GM23338 (cell line): ENCODE measurements around the gene SEC14L3. TPM values are rescaled to one million over a fixed set of nuclear protein-coding genes. Genes with fewer than 3 reads are reported as not detected.

Experiments used
- ATAC-seq: fragments of 200-7000 bp; cut with Tn5 transposase; 3 replicates; pipeline ENCODE4 v1.9.1; 2020
- DNase-seq: peaks from one replicate; pipeline ENCODE4 v3.0.0-alpha.2; 2015; ENCODE audit warnings: low spot score
- H2AFZ ChIP-seq: fragments of 200-600 bp; sonication (generic); 2 replicates; pipeline ENCODE4 v1.8.0; 2016; ENCODE audit warnings: antibody characterized with exemption, mild to moderate bottlenecking, moderate library complexity
- H3F3A ChIP-seq: fragments of 200-600 bp; sonication (generic); replicated peaks from 2 replicates; pipeline ENCODE4 v1.8.0; 2017; ENCODE audit warnings: antibody characterized with exemption, mixed run types, low read depth
- H3K27ac ChIP-seq: fragments of 200-600 bp; sonication (generic); 2 replicates; pipeline ENCODE4 v1.6.1; 2016; ENCODE audit warnings: low read depth
- H3K27me3 ChIP-seq: fragments of 200-600 bp; sonication (generic); 2 replicates; pipeline ENCODE4 v1.8.0; 2016; ENCODE audit warnings: mild to moderate bottlenecking, mixed run types, moderate library complexity; ENCODE audit not compliant: insufficient read depth
- H3K36me3 ChIP-seq: fragments of 200-600 bp; sonication (generic); 2 replicates; pipeline ENCODE4 v1.8.0; 2016; ENCODE audit warnings: mild to moderate bottlenecking; ENCODE audit not compliant: insufficient read depth
- H3K4me1 ChIP-seq: fragments of 200-600 bp; sonication (generic); 2 replicates; pipeline ENCODE4 v1.8.0; 2016; ENCODE audit warnings: mild to moderate bottlenecking, moderate library complexity; ENCODE audit not compliant: insufficient read depth
- H3K4me2 ChIP-seq: fragments of 200-600 bp; sonication (generic); 2 replicates; pipeline ENCODE4 v1.7.1; 2017; ENCODE audit warnings: mixed run types
- H3K4me3 ChIP-seq: fragments of 200-600 bp; sonication (generic); 2 replicates; pipeline ENCODE4 v1.6.1; 2016; ENCODE audit warnings: mixed run types
- H3K79me2 ChIP-seq: fragments of 200-600 bp; sonication (generic); replicated peaks from 2 replicates; pipeline ENCODE4 v1.8.0; 2017; ENCODE audit warnings: mild to moderate bottlenecking; ENCODE audit not compliant: insufficient read depth
- H3K9me2 ChIP-seq: fragments of 200-600 bp; sonication (generic); 2 replicates; pipeline ENCODE4 v1.8.0; 2017; ENCODE audit not compliant: insufficient read depth
- H4K20me1 ChIP-seq: fragments of 200-600 bp; sonication (generic); replicated peaks from 2 replicates; pipeline ENCODE4 v1.8.0; 2017; ENCODE audit warnings: mild to moderate bottlenecking; ENCODE audit not compliant: insufficient read depth
- H3K27ac Mint-ChIP-seq: 2 replicates; pipeline ENCODE4 v1.8.0; 2020; ENCODE audit warnings: inconsistent platforms, mild to moderate bottlenecking, moderate library complexity, mixed read lengths
- H3K27me3 Mint-ChIP-seq: 3 replicates; pipeline ENCODE4 v1.8.0; 2022; ENCODE audit warnings: low read depth, mild to moderate bottlenecking, moderate library complexity, mixed read lengths, inconsistent platforms; ENCODE audit not compliant: insufficient read depth, poor library complexity
- H3K36me3 Mint-ChIP-seq: 3 replicates; pipeline ENCODE4 v1.8.0; 2021; ENCODE audit warnings: low read depth, mild to moderate bottlenecking, inconsistent platforms, moderate library complexity, mixed read lengths
- H3K4me1 Mint-ChIP-seq: 3 replicates; pipeline ENCODE4 v1.8.0; 2020; ENCODE audit warnings: mild to moderate bottlenecking, inconsistent platforms, mixed read lengths
- H3K4me3 Mint-ChIP-seq: 3 replicates; pipeline ENCODE4 v1.8.0; 2021; ENCODE audit warnings: moderate library complexity, mild to moderate bottlenecking, inconsistent platforms, mixed read lengths
- H3K9me3 Mint-ChIP-seq: 3 replicates; pipeline ENCODE4 v1.8.0; 2020; ENCODE audit warnings: moderate library complexity, mild to moderate bottlenecking, inconsistent platforms, mixed read lengths
- CREB1 ChIP-seq: fragments of 250-450 bp; sonication (Bioruptor Pico); IDR thresholded peaks from 2 replicates; pipeline ENCODE4 v1.5.0; 2020; ENCODE audit warnings: low read depth, mild to moderate bottlenecking, moderate library complexity
- CTCF ChIP-seq, 2 experiments: fragments of 200-600 bp in 1 of 2; sonication (generic) in 1 of 2; conservative IDR thresholded peaks; 2 replicates each; pipeline versions ENCODE4 v1.5.1 to v1.6.1; 2016 to 2017; ENCODE audit warnings: antibody characterized with exemption in 2 of 2, low read depth in 2 of 2, mild to moderate bottlenecking in 2 of 2, moderate library complexity in 1 of 2
- EZH2 ChIP-seq: fragments of 200-600 bp; sonication (generic); IDR thresholded peaks from one replicate; pipeline ENCODE4 v1.8.0; 2017; ENCODE audit warnings: antibody characterized with exemption, mild to moderate bottlenecking, low read depth; ENCODE audit not compliant: unreplicated experiment
- EZH2phosphoT487 ChIP-seq: fragments of 200-600 bp; sonication (generic); IDR thresholded peaks from one replicate; pipeline ENCODE4 v1.8.1; 2018; ENCODE audit warnings: antibody characterized with exemption; ENCODE audit not compliant: unreplicated experiment
- JUNB ChIP-seq: IDR thresholded peaks from one replicate; pipeline ENCODE4 v1.6.1; 2016; ENCODE audit warnings: antibody characterized with exemption; ENCODE audit not compliant: unreplicated experiment
- NANOG ChIP-seq: IDR thresholded peaks from 2 replicates; pipeline ENCODE4 v1.6.1; 2016; ENCODE audit warnings: antibody characterized with exemption, borderline replicate concordance
- POLR2AphosphoS5 ChIP-seq: IDR thresholded peaks from 2 replicates; pipeline ENCODE4 v1.6.1; 2016; ENCODE audit warnings: antibody characterized with exemption, low read depth
- STAT1 ChIP-seq: IDR thresholded peaks from one replicate; pipeline ENCODE4 v1.6.1; 2016; ENCODE audit warnings: antibody characterized with exemption; ENCODE audit not compliant: unreplicated experiment
- ZNF114 ChIP-seq: fragments of 250-450 bp; sonication (Bioruptor Pico); IDR thresholded peaks from 2 replicates; pipeline ENCODE4 v1.5.0; 2020; ENCODE audit warnings: mild to moderate bottlenecking, moderate library complexity
- ZNF331 ChIP-seq: fragments of 250-450 bp; sonication (Bioruptor Pico); IDR thresholded peaks from 2 replicates; pipeline ENCODE4 v1.5.0; 2020; ENCODE audit warnings: low read depth, mild to moderate bottlenecking, moderate library complexity
- ZNF462 ChIP-seq: fragments of 250-450 bp; sonication (Bioruptor Pico); IDR thresholded peaks from 2 replicates; pipeline ENCODE4 v1.5.0; 2020; ENCODE audit warnings: mild to moderate bottlenecking, moderate library complexity
- polyA plus RNA-seq: library from polyadenylated mRNA; unstranded; fragments of >200 nt; fragmentation: Nextera tagmentation; extraction: Ambion mirVana; gene quantifications from 2 replicates; pipeline ENCODE4 v1.2.1, GENCODE V29; 2016
- total RNA-seq: library from RNA; depleted of rRNA; stranded (reverse); fragments of >200 nt; shearing (Covaris generic); gene quantifications from 2 replicates; pipeline ENCODE4 v1.2.3, GENCODE V29; 2014
- TF ChIP-seq, protein P1 (sequence below): IDR thresholded peaks from one replicate; pipeline ENCODE4 v1.6.1; 2018; ENCODE audit warnings: antibody characterized with exemption; ENCODE audit not compliant: unreplicated experiment
- TF ChIP-seq, protein P2 (sequence below): IDR thresholded peaks from 2 replicates; pipeline ENCODE4 v1.6.1; 2016; ENCODE audit warnings: antibody characterized with exemption

The SEC14L3 gene
- total and polyA plus RNA-seq, 2 experiments from 2014 or later: not detected

GRCh38 chr22:30470655-30471054, 1.2 kb downstream of the SEC14L3 start:
- Histone ChIP-seq H3K4me1 (no peaks in the 10 kb centered on the region), H3K4me2 (no peak overlapping the region), H3K36me3 (no peaks in the 10 kb centered on the region), H3K4me3 (no peak overlapping the region), H3K27me3 (no peaks in the 10 kb centered on the region), H3F3A (no peaks in the 10 kb centered on the region), H3K9me2 (peaks cover 3% of the 10 kb centered on the region; the same call in 1 of the 2 replicates), H3K27ac (no peak overlapping the region), H4K20me1 (no peaks in the 10 kb centered on the region), H2AFZ (no peak overlapping the region), H3K79me2 (no peaks in the 10 kb centered on the region)
- H3K27ac Mint-ChIP-seq: no peak overlapping the region
- H3K36me3 Mint-ChIP-seq: no peaks in the 10 kb centered on the region
- no peak overlapping the region for H3K4me3 Mint-ChIP-seq
- H3K9me3 Mint-ChIP-seq: no peaks in the 10 kb centered on the region
- DNase-seq (no peak), ATAC-seq (no peak)
- peaks cover 4% of the 10 kb centered on the region for H3K27me3 Mint-ChIP-seq
- TF ChIP-seq EZH2phosphoT487 (no peak), CTCF (conservative IDR thresholded peaks at IDR 0.05; ENCODE audit: low read depth in 2 of 2) (no peak), NANOG (no peak), ZNF462 (no peak), CREB1 (CRISPR knock-in tag) (no peak), EZH2 (no peak), STAT1 (no peak), POLR2AphosphoS5 (no peak), ZNF114 (CRISPR knock-in tag) (no peak), ZNF331 (CRISPR knock-in tag) (no peak), JUNB (no peak)
- TF ChIP-seq, protein P1, sequence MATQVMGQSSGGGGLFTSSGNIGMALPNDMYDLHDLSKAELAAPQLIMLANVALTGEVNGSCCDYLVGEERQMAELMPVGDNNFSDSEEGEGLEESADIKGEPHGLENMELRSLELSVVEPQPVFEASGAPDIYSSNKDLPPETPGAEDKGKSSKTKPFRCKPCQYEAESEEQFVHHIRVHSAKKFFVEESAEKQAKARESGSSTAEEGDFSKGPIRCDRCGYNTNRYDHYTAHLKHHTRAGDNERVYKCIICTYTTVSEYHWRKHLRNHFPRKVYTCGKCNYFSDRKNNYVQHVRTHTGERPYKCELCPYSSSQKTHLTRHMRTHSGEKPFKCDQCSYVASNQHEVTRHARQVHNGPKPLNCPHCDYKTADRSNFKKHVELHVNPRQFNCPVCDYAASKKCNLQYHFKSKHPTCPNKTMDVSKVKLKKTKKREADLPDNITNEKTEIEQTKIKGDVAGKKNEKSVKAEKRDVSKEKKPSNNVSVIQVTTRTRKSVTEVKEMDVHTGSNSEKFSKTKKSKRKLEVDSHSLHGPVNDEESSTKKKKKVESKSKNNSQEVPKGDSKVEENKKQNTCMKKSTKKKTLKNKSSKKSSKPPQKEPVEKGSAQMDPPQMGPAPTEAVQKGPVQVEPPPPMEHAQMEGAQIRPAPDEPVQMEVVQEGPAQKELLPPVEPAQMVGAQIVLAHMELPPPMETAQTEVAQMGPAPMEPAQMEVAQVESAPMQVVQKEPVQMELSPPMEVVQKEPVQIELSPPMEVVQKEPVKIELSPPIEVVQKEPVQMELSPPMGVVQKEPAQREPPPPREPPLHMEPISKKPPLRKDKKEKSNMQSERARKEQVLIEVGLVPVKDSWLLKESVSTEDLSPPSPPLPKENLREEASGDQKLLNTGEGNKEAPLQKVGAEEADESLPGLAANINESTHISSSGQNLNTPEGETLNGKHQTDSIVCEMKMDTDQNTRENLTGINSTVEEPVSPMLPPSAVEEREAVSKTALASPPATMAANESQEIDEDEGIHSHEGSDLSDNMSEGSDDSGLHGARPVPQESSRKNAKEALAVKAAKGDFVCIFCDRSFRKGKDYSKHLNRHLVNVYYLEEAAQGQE: no peak
- TF ChIP-seq, protein P2, sequence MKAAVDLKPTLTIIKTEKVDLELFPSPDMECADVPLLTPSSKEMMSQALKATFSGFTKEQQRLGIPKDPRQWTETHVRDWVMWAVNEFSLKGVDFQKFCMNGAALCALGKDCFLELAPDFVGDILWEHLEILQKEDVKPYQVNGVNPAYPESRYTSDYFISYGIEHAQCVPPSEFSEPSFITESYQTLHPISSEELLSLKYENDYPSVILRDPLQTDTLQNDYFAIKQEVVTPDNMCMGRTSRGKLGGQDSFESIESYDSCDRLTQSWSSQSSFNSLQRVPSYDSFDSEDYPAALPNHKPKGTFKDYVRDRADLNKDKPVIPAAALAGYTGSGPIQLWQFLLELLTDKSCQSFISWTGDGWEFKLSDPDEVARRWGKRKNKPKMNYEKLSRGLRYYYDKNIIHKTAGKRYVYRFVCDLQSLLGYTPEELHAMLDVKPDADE: no peak
- no peaks in the 10 kb centered on the region for H3K4me1 Mint-ChIP-seq
